GM18868 (cell line): Measurements from ENCODE around the gene NLRC5.
A peak's percentile ranks its signal among the peaks of the same experiment; 100 is the strongest.
"Not testable (repeated sequence)": the region's sequence is repeated elsewhere in the genome, so short reads cannot be mapped to it uniquely, and the experiment has no call there.

ENCODE experiments used
- ATAC-seq: cut with Tn5 transposase; IDR thresholded peaks from one replicate; pipeline ENCODE4 v1.9.1; 2021; ENCODE audit warnings: mild to moderate bottlenecking, moderate library complexity; ENCODE audit not compliant: unreplicated experiment

The NLRC5 gene

DNA sequence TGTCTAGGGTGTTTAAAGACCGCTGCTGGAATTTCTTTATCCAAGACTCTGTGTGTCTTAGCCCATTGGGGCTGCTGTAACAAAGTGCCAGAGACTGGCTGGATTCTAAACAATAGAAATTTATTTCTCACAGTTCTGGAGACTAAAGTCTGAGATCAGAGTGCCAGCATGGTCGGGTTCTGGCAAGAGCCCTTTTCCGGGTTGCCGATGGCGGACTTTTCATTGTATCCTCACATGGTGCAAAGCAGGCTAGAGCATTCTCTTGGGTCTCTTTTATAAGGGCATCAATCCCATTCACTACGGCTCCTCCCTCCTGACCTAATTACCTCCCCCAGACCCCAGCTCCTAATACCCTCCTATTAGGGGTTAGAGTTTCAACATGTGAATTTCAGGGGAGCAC is 9.5 kb downstream of the NLRC5 start:
- ATAC-seq: no peak

DNA sequence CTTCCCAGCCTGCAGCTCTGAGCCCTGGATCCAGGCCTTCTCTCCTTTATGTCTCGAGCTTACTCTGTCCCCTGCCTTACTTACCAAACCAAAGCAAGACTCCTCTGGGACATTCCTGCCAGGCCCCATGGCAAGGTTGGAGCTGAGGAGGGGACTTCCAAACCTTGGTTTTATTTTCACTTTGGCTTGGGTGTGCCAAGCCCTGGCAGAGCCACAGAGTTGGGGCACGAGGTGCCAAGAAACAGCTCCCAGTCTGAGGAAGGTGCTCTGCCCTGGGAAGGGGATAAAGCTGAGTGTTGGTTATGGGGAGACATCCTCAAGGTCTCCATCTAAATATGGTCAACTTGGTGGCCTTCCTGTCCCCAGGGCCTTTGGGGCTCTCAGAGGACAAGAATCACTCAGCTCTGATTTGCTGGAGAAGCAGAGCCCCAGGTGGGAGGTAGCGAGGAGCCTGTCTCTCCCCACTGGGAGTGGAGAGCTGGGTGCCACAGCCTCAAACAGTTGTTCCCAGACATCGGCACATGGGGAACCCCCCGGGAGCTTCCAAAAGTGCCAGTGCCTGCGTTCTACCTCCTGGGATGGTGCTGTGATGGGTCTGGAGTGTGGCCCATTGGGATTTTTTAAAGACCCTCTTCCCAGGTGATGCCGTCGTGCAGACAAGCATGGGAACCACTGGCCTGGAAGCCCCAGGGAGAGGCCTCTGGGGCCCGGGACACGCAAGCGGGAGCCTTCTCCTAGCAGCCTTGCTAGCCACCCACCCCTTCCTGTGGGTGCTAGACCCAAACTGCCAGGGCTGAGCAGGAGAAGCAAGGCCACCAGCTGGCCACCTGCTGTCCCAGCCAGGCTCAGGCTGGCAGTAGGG is 10.3 kb downstream of the NLRC5 start:
- no peak for ATAC-seq

DNA sequence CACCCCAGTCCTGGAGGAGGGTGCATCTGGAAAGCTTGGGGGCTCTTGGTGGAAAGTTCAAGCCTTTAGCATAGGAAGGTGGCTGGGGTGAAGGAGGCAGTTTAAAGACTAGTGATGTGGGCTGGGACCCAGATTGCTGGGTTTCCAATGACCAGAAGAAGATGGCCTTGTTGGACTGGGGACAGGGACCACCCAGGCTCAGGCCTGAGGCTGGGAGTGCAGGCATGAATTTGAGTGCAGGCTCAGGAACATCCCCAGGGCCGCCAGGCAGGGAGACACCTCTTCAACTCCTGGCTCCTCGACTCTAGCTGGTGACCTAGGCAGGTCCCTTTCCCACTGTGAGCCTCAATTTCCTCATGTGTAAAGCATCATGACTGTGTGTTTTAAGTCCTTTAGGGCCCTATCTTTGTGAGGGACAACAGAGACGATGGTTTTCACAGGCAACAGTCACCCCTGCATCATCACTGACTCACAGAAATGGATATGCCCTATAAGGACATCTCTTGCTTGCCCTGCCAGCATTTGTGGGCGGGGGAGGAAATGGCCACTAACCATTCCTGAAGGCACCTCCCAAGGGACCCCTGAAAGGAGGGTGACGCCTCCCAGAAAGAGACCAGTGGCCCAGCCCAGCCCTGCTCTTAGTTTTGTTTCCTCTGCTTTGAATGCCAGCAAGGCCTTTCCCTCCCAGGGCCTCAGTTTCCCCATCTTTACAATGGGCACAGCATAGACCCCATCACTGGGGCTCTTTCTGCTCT is 11.1 kb downstream of the NLRC5 start:
- ATAC-seq: peak; percentile 60

GRCh38 chr16:57001026-57001679 is 11.8 kb downstream of the NLRC5 start:
- ATAC-seq: no peak

DNA sequence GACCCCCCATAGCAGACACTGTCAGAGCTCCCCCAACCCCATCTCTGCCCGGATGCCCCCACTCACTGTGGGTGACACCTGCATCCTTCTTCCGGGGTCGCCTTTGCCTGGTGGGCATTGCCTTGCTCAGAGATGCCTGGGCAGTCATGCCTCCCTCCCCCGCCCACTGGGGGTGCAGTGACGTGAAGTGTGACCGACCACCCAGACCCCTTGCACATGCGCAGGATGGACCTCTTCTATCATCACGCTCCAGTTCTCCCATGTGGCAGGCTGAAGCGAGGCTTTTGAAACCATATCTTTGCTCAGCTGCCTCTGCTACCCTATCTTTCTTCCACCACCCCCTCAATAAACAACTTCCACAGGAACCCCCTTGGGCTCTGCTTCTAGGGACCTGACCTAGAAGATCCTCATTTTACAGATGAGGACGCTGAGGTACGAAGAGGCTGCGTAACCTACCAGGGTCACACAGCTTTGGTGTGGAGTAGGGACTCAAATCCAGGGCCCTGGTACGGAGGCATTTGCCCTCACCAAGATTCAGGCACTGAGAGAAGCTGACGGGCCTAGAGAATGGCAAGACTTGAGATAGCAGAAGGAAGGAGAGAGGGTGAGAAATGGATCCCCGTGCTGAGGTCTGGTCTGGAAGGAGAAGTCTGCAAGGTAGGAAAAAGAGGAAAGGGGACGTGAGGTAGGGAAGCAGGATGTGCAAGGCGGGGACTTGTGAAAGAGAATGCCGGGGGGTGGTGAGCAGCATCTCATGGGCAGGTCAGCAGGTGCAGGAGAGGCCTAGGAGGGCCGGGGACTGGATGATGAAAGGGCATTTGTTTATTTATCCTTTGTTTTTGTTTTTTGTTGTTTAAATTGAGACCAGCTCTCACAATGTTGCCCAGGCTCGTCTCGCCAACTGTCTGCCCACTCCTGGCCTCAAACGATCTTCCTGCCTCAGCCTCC is 14.4 kb downstream of the NLRC5 start:
- ATAC-seq: no peak

DNA sequence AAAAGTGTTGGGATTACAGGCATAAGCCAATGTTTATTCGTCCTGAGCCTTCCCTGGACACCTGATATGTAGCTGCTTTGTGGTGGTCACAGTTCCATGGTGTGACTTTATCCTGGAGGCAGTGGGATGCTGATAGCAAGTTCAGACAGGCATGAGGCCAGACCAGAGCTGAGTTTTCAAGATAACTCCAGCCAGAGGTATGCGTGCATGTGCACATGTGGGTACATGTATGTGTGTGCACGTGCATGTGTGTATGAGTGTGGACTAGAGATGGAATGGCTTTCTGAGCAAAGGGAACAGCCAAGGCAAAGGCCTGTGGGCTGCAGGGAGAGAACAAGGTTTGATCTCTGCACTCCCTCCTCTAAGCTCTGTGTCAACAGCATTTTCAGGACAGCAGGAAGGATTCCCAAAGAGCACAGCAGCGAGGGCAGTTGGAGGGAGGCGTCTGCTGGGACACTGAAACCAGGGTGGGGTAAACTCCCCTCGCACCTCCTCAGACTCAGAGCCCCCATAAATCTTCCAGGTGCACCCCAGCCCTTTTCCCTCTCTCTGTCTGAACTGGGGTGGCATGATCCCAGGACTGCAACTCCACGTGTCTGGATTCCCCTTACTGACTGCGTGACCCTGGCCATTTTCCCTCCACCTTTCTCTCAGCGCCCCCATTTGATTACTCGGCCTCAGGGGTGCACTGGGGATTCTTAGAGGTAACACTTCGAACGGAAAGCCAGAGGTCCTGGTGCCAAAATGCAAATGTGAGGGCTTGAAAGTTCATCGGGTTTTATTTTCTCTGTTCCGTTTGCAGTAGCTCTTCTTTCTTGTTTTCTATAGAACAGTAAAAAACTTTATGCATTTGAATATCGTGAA is 15.3 kb downstream of the NLRC5 start:
- no peak for ATAC-seq

DNA sequence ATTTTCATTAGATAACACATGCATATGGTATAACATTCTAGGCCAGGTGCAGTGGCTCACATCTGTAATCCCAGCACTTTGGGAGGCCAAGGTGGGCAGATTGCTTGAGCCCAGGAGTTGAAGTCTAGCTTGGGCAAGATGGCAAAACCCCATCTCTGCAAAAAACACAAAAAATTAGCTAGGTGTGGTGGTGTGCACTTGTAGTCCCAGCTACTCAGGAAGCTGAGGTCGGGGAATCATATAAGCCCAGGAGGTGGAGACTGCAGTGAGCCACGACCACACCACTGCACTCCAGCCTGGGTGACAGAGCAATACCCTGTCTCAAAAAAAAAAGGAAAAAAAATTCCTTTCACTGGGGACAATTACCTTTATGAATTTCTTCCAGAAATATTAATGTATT is 16.2 kb downstream of the NLRC5 start:
- ATAC-seq: not testable (repeated sequence)

GRCh38 chr16:57007050-57007449 is 17.7 kb downstream of the NLRC5 start:
- no peak for ATAC-seq

- no peak for ATAC-seq
These were observed 18.2 kb downstream of the NLRC5 start for GRCh38 chr16:57007530-57007929.

- no peak for ATAC-seq
These were observed 19.1 kb downstream of the NLRC5 start for GRCh38 chr16:57008440-57008839.

GRCh38 chr16:57009643-57010170 is 20.4 kb downstream of the NLRC5 start:
- no peak for ATAC-seq

GRCh38 chr16:57012353-57012752 is 23.0 kb downstream of the NLRC5 start:
- ATAC-seq: no peak

DNA sequence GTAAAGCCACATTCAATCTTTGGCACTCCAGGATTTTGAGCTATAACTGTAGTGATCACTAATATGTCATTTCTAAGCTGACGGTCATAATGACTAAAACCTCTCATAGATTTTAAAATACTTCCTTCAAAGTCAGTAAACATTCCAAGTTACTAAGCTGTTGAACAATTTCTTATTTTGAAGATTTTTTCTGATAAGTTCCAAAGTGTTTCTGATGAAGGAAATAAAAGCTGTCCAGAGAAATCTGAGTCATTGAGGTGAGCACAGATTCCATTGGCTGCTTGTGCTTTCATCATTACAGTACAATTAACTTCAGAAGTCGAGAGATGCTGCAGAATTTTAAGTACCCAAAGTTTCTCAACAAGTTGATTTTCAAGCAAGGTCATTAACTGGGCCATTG is 23.9 kb downstream of the NLRC5 start:
- no peak for ATAC-seq

GRCh38 chr16:57013902-57014301 is 24.5 kb downstream of the NLRC5 start:
- no peak for ATAC-seq

- no peak for ATAC-seq
These were observed 26.9 kb downstream of the NLRC5 start for GRCh38 chr16:57016301-57016700.

DNA sequence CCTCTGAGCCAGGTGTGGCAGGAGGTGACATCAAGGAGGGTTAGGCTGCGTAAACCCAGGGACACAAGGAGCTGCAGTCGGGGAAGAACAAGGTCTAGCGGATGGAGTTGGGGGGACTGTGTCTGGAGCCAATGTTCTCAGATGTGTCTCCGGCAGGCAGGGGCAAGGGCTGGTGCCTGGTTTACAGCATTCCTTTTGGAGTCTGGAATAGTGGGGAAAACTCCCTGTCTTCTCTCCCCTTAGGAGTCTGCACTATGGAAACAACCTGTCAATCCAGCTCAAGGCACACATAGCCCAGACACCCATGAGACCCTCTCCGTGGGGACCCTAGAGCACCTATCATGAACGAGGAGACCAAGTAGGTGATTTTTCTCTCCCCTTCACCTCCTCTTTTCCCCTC is 27.5 kb downstream of the NLRC5 start:
- no peak for ATAC-seq

DNA sequence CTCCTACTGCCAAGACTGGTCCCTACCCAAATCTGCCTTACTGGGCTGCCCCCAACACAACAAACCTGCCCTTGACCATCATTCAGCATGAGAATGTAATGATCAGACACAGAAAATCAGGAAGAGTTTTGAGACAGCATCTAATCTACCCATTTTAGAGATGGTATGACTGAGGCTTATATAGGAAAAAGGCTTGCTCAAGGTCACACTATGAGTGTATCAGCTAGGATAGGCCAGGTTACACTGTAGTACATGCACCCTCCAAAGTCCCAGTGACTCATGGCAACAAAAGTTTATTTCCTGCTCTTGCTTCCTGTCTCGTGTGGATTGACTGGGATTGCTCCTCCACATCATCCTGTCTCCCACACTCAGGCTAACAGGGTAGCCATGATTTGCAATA is 27.9 kb downstream of the NLRC5 start:
- ATAC-seq: no peak

DNA sequence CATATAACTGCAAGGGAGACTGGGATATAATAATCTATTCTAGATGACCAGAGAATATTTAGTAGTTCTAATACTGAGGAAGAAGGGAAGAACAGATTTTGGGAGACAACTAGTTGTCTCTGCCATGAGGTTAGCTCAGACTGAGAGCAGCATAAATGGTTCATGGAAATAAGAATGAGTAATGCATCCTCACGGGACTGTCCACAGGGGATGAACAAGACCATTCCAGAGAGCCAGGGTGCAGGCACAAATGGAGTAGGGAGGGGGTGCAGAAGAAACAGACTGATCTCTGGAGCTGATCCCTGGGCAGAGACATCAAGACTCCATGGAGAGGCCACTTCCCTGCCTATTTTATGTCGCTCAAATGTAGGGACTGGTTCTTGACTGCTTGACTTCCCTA is 30.4 kb downstream of the NLRC5 start:
- no peak for ATAC-seq

GRCh38 chr16:57020651-57021050 is 31.3 kb downstream of the NLRC5 start:
- ATAC-seq: no peak
